CD4-positive, alpha-beta T cell treated with Interleukin-17A for 4 hours (primary cell): ENCODE data around the gene SLC34A3.

Experiments used
- DNase-seq: peaks from one replicate; pipeline ENCODE4 v3.0.0-alpha.2; 2020; ENCODE audit warnings: mixed read lengths

Gene SLC34A3

DNA sequence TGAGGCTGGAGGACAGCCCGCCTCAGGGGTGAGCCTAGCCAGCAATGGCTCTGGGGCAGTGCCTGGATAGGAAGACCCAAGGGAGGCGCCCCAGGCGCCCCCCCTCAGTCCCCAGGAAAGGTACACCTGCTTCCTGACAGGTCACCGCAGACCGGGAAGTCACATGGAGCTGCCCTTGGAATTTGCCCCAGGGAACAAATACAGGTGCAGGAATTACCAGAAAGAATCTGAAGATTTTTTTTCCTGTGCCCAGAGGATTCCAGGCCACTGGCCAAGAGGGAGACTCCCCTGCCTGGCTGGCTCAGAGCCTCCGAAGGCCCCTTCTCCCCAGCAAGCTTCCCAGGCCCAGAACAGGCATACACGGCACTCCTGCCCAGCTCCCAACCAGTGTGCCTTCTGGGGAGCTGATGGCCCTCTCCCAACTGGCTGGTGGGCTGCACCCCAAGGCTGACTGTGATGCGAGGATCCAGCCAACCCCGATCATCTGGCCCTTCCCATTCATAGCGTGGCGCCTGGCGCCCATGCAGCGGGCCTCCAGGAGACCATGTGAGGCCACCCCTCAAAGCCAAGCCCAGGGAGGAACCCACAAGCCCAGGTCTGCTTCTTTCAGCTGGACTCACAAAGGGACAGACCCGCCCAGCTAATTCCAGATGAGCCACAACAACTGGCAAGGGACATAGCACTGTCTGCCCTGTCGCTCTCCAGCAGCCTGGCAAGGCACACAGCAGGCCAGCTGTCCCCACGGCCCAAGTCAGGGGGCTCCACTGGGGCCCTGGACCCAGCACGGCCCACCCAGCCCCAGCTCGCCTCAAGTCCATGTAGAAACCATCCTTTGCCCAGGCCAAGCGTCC lies 32.4 kb upstream of the SLC34A3 start:
- DNase-seq: no peak

DNA sequence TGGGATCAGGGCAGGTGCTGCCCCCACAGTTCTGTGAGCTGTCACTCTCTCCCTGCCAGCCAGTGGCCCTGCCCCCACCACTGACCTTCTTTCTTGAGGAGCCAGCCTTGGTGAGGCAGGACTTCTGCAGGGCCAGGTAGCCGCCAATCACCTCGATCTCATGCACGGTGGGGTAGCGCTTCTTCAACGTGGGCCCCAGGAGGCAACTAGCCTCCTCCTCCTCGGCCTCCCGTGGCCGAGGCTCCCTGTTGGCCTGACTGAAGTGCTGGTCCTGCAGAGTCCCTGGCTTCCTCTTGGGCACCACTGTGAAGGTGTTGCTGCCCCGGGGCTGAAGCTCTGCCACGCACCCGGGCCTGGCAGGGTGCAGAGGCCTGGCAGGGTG lies 31.8 kb upstream of the SLC34A3 start:
- no peak for DNase-seq

DNA sequence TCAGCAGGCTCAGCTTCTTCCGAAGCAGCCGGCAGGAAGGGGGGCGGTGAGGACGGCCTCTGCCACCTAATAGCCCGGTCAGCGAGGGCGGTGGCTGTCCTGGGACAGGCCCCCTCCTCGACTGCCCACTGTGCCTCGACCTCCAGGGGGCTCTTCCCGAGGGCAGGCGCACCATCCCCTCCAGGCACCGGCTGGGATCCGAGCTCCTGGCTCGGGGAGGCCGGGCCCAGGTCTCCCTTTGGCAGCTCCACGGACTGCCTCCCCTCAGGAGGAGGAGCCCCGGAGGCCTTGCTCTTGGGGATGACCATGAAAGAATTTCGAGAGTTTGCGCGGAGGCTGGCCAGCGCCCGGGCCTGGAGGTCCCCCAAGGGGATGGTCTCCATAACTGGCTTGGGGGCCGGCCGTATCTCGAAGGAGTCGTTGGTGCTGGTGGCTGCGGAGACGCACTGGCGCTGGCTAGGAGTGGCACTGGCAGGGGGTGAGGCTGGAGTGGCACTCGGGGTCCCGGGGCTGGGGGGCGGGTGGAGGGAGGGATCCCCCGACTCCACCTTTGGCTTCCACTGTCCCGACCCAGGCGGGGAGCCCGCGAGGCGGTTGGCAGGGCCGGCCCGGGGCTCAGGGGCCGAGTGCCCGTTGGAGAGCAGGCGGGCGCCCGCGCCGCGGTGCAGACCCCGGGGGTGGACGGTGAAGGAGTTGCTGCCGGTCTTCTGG lies 31.1 kb upstream of the SLC34A3 start:
- DNase-seq: no peak

DNA sequence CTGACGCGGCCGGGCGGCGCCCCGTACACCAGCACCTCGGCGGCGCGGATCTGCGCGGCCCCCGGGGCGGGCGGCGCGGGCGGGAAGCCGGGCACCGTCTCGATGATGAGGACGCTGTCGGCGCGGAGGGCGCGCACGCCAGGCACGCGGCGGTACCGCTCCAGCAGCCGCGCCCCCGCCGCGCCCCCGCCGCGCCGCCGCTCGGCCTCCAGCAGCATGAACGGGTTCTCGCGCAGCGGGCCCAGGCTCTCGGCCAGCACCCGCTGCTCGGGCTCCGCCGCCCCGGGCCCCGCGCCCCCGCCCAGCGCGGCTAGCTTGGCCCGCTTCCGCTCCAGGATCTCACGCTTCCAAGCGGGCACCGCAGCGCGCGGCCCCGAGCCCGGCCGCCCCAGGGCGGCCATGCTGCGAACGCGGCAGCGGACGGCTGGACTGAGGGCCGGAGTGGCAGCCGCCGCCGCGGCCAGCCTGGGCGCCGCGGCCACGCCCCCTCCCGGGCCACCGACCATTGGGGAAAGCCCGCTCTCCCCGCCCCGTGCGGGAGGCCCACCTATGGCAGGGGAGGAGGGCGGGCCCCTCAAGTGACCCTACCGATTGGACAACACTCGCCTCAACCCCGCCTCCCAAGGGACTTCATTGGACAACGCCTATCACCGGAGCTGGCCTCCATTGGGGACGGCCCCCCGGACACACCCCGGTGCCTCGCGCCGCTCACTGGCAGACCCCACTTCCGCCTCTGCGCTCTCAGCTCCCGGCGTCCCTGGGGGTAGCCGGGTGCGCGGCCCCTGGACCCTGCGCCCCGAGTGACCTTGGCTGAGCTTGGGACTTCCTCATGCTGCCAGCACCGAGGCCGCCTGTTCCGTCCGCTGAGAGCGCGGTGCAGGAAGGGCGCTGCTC lies 30.1 kb upstream of the SLC34A3 start, which contains the start of gene TPRN:
Gene TPRN, minus strand, starts transcription at position 431 of the 894 bp plus-strand sequence. Its CDS starts 30 bp downstream, at position 401.
- peak; percentile 99 for DNase-seq

DNA sequence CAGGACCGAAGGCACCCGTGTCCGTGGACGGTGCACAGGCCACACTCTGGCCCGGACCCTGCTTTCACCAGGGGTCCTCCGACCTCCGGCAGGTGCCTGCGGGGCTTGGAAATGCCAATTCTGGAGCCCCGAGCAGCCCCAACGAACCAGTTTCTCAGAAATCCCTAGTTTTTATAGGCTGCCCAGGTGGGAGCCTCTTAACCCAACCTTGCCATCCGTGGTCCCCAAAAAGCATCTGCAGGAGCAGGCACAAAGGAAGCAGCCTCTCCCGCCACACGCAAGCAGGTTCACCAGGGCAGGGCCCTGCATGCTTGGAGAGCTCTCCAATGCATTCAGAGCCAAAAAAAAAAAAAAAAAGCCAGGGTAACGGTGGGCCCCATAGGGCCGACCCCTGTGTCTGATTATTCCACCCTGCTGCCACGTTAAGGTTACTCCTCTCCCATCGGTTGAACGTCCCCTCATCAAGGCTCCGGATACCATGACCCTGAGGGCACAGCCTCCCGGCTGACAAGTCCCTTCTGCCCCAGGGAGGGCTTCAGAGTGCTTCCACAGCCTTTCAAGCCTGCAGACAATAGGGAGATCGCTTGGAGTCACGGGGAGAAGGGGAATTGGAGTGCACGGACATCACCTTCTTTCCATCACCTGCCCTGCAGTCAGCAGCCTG lies 29.4 kb upstream of the SLC34A3 start:
- no peak for DNase-seq

DNA sequence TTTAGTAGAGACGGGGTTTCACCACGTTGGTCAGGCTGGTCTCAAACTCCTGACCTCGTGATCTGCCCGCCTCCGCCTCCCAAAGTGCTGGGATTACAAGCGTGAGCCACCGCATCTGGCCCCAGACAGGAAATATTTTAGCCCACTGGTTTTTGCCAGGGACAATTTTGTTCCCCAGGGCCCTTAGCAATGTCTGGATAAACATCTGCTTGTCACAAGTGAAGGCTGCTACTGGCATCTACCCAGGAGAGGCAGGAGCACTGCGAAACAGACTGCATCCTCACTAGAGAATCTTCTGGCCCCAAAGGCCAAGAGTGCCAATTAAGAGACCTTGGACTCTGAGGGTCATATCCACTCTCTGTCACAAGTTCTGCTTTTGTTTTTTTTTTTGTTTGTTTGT lies 27.7 kb upstream of the SLC34A3 start:
- no peak for DNase-seq

DNA sequence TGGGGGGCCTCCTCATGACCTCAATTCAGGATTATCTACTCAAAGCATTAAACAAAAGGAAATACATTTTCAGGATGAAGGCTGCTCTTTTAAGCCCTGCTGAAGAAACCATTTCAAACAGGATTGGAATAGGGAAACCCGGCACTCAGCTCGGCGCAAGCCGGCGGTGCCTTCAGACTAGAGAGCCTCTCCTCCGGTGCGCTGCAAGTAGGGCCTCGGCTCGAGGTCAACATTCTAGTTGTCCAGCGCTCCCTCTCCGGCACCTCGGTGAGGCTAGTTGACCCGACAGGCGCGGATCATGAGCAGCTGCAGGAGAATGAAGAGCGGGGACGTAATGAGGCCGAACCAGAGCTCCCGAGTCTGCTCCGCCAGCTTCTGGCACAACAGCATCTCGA lies 26.0 kb upstream of the SLC34A3 start:
- DNase-seq: no peak

DNA sequence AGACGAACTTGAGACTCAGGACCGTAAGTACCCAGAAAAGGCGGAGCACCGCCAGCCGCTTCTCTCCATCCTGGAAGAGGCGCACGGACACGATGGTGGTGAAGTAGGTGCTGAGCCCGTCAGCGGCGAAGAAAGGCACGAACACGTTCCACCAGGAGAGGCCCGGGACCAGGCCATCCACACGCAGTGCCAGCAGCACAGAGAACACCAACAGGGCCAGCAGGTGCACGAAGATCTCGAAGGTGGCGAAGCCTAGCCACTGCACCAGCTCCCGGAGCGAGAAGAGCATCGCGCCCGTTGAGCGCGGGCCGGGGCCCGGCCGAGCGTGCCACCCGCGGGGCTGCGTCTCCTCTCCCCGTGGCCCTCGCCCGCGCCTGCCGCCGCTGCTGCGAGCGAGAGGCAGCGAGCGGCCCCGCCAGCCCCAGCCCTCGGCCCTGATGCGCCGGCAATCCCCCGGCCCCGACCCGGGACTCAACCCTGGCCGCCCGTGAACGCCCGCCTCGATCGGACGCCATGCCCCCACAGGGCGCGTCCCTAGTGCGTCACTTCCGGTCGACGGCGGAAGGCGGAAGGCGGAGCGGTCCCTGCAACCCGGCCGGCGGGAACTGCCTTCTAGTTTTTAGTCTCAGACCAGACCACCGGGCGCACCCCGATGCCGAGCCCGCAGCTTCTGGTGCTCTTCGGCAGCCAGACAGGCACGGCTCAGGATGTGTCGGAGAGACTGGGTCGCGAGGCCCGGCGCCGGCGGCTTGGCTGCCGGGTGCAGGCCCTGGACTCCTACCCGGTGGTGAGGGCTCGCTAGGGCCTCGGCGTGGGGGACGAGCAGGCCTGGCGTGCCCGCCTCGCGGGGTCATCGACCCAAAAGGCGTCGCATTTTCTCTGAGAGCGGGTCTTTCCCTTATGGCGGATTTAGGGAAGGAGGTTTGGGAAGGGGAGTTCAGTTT lies 25.3 kb upstream of the SLC34A3 start, which contains the start of the genes NDOR1 and TMEM203:
Gene NDOR1, plus strand, starts transcription at position 575 of the 944 bp plus-strand sequence. Its CDS starts 78 bp downstream, at position 653.
Gene TMEM203, minus strand, starts transcription at position 523 of the 944 bp plus-strand sequence. Its CDS starts 234 bp downstream, at position 289.
- peak; percentile 95 for DNase-seq

DNA sequence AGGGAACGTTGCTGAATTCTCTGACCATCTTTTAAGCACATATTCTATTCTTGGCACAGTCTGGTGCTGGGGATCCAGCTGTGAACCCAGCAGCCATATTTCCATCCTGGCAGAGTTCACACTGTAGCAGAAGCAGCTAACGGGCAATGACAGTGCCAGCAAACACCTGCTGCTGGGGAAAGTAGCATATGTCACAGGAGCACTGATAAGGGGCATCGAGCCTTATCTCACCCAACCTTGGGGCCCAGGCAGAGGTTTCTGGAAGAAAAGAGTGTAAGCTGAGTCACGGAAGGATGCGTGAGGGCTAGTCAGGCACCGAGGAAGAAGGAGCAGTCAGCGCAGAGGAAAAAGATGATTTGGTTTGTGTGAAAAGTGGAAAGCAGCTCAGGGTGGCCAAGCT lies 24.1 kb upstream of the SLC34A3 start:
- DNase-seq: no peak

DNA sequence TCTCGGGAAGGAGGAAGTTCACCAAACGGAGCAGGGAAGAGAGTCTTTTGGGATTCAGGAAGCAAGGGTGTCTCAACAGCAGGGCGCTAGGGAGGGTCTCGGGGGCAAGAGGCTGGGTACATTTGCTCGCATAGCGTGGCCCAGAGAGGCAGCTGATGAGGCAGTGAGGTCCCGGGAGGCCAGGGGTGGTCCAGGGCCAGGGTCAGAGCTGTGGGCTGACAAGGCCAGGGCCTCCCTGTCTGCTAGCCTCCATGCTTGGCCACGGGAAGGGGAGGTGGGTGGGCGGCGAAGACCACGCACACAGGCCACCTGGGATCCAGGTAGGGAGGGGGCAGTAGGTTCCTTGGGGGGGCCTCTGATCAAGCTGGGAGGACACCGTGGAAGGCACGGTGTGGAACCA lies 19.2 kb upstream of the SLC34A3 start:
- DNase-seq: no peak

DNA sequence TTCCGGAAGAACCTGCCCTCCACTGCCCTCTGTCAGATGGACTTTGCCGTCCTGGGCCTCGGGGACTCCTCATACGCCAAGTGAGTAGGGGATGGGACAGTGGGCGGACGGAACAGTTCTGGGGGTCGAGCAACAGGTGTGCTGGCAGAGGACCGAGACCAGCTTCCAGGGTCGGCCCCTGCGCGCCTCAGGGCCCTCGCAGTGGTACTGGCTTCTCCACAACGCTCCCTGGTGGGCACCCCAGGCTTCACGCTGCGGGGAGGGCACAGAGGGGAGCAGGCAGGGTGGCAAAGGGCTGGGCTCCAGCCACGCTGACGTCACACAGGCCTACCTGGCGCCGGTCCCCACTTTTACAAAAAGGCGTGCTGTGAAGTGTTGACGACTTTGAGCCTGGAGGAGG lies 18.2 kb upstream of the SLC34A3 start:
- no peak for DNase-seq

DNA sequence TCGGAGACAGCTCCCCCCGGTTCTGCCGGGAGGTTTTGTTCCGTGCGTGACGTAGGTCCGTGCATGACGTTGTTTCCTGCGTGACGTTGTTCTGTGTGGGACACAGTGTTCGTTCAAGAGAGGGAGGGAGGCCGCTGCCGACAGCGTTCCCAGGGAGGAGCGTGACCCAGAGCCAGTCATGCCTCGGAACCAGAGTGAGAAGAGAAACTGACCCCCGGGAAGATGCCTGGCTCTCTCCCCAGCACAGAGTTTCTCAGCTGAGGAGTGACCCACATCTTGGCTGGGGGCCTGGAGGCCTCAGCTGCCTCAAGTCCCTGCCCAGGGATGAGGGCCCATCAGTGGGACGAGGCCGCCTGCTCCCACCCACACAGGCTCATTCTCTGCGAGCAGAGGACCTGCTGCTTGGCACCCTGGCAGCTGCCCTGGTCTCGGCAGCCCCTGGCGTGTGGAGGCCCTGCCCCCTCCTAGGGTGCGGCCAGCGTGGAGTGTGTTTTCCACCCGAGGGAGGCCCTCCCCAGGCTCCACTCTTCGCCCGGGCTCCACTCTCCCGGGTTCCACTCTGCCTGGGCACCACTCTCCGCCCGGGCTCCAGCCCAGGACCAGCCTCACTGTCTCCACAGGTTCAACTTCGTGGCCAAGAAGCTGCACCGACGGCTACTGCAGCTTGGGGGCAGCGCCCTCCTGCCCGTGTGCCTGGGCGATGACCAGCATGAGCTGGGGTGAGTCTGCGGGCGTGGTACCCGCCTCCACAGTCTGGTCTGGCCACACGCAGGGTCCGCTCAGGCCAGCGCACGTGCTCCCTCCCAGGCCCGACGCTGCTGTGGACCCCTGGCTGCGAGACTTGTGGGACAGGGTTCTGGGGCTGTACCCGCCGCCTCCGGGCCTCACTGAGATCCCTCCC lies 17.3 kb upstream of the SLC34A3 start:
- no peak for DNase-seq

DNA sequence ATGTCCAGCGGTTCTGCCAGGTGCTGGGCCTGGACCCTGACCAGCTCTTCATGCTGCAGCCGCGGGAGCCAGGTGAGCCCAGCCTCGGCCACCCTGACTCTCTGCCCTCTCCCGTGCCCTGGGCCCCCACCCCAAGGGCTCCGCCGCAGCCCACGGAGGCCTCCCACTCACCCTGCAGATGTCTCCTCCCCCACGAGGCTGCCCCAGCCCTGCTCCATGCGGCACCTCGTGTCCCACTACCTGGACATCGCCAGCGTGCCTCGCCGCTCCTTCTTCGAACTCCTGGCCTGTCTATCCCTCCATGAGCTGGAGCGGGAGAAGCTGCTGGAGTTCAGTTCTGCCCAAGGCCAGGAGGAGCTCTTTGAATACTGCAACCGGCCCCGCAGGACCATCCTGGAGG lies 16.1 kb upstream of the SLC34A3 start:
- DNase-seq: no peak

DNA sequence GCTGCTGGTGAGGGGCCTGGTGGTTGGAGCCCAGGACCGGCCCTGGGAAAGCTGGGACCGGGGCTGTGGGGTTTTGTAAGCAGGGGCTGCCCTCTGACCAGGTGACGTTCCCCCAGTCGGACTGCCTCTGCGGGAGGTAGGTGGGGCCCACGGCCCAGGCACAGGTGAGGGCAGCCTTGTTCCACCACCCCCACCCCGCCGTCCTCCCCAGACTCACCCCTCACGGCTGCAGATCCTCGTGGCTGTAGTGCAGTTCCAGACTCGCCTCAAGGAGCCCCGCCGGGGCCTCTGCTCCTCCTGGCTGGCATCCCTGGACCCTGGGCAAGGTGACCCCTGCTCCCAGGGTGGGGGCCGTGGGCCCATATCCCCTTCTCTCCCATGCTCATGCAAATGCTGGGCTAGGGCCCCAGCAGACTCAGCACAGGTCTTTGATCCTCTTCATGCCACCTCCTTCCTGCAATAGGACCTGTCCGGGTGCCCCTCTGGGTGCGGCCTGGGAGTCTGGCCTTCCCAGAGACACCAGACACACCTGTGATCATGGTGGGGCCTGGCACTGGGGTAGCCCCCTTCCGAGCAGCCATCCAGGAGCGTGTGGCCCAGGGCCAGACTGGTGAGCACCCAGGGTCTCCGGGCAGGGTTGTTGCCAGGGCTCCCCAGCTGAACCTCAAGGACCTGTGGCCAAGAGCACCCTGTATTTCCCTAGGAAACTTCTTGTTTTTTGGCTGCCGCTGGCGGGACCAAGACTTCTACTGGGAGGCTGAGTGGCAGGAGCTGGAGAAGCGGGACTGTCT lies 15.3 kb upstream of the SLC34A3 start:
- DNase-seq: no peak

DNA sequence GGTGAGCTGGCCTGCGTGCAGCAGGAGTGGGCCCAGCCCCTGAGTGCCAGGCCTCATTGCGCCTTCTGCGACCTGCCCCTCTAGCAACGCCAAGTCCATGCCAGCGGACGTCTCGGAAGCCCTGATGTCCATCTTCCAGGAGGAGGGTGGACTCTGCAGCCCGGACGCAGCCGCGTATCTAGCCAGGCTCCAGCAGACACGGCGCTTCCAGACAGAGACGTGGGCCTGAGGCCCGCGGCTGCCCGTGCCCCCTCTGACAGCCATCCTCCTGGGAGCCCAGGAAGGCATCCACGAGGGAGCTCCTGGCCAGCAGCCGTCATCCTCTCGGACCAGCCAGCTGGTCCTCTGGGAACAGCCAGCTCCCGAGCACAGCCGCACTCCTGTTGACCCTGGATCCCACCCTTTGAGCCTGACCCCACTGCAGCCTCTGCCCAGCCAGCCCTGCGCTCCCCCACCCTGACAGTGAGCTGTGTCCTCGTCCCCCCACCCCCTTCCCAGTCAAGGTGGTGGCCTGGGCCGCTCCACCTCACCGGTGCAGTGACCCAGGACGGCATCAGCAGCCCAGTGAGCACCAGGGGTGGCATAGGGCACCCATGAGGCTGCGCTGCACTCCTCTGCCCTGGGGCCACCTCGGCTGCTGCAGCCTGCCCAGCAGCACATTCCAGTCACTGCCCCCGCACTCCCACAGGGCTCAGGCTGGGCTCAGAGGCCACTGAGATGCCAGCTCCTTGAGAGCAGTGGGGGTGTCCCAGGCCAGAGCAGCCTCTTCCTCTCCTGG lies 14.3 kb upstream of the SLC34A3 start:
- no peak for DNase-seq

DNA sequence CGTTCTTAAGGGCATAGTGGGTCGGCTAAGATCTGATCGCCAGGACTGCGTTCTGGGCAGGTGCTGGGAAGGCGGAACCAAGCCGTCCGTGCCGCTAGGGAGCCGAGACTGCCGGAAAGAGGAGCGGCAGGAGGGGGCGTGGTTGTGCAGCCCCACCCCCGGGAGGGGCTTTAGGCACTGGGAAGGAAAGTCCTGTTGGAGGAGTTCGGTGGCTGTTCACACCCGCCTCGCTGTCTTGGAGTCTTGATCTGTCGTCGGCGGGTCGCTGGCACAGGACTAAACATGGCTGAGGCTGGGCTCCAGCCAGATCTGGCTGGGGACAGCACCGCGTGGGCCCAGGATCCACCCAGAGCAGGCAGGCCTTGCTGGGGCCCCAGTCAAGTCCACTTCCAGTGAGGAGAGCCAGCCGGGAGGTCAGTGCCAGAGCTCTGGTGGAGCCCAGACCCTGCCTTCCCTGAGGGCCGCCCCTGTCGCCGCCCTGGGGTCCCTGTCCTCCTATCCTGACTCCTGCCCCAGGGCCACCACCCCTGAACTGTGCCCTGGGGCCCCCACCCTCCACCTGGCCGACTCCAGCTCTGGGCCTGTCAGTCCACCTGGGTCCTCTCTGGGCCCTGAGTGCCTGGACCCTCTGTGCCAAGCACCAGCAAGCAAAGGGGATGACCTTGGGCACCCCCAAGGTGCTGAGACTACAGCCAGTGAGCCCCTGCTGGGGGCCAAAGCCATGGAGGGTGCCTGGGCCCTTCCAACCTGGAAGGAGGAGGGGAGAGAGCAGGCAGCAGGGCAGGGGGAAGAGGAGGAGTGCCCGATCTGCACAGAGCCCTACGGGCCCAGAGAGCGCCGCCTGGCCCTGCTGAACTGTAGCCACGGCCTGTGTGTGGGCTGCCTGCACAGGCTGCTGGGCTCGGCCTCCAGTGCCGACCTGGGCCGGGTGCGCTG lies 13.2 kb upstream of the SLC34A3 start:
- peak; percentile 40 for DNase-seq

DNA sequence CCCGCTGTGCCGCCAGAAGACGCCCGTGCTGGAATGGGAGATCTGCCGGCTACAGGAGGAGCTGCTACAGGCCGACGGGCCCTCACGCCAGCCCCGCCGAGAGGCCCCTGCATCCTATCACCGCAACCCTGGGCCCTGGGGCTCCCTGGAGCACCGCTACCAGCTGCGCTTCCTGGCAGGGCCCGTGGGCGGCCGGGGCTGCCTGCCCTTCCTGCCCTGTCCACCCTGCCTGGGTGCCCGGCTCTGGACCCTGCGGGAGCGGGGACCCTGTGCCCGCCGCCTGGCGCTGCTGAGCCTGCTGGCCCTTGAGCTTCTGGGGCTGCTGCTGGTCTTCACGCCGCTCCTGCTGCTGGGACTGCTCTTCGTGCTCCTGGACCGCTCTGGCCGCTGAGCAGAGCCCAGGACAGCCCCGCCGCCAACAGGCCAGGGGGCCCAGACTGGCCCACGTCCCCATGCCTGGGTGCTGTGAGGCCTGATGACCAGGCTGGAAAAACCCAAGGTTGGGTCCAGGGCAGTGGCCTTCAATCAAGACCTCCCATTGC lies 12.4 kb upstream of the SLC34A3 start:
- no peak for DNase-seq
